Skeletal muscle tissue (tissue), 4 donors: ENCODE results near the gene OR7G2. TPM values are rescaled to one million over a fixed set of nuclear protein-coding genes. Genes with fewer than 3 reads are reported as not detected.

Experiments
- H3K27ac ChIP-seq: one replicate; pipeline ENCODE4 v1.7.0; 2013; ENCODE audit warnings: mild to moderate bottlenecking, low read depth, low read length, inconsistent platforms
- H3K27me3 ChIP-seq, 3 donors: one replicate each; pipeline ENCODE4 v1.7.0; 2013; ENCODE audit warnings: low read length in 3 of 3; ENCODE audit not compliant: control insufficient read depth in 3 of 3, insufficient read depth in 3 of 3
- H3K36me3 ChIP-seq, 3 donors: one replicate each; pipeline ENCODE4 v1.7.0; 2013; ENCODE audit warnings: low read length in 3 of 3; ENCODE audit not compliant: control insufficient read depth in 3 of 3, insufficient read depth in 3 of 3
- H3K4me1 ChIP-seq, 3 donors: one replicate each; pipeline ENCODE4 v1.7.0; 2013; ENCODE audit warnings: low read length in 3 of 3, mild to moderate bottlenecking in 3 of 3; ENCODE audit not compliant: control insufficient read depth in 3 of 3, insufficient read depth in 3 of 3
- H3K4me3 ChIP-seq, 3 donors: one replicate each; pipeline ENCODE4 v1.7.0; 2013; ENCODE audit warnings: low read length in 3 of 3
- H3K9ac ChIP-seq, 3 donors: one replicate each; pipeline ENCODE4 v1.7.0; 2013; ENCODE audit warnings: low read length in 3 of 3, mild to moderate bottlenecking in 3 of 3, moderate library complexity in 2 of 3, low read depth in 1 of 3
- H3K9me3 ChIP-seq, 3 donors: one replicate each; pipeline ENCODE4 v1.7.0; 2013; ENCODE audit warnings: low read length in 3 of 3; ENCODE audit not compliant: control insufficient read depth in 3 of 3
- total RNA-seq: library from RNA; depleted of rRNA; stranded (reverse); fragments of >200 nt; gene quantifications from one replicate; pipeline ENCODE4 v1.2.3, GENCODE V29; 2014
- donor health status: Osteomylitis.

The OR7G2 gene
- total RNA-seq, 1 donor from 2014 or later, result not detected

- Histone ChIP-seq H3K4me3 (peak overlapping the region; percentile 94 to 98 (median 97)), H3K9me3 (no peaks in the 10 kb centered on the region), H3K4me1 (peaks cover 4 to 20% (median 4%) of the 10 kb centered on the region in 3 donors), H3K9ac (peak overlapping the region; percentile 94 to 99 (median 98)), H3K36me3 (peaks cover 0 to 4% (median 0%) of the 10 kb centered on the region in 3 donors), H3K27ac (no peak overlapping the region), H3K27me3 (no peaks in the 10 kb centered on the region)
Observed at GRCh38 chr19:9139609-9140158, 32.4 kb upstream of the OR7G2 start.

- Histone ChIP-seq H3K27me3 (no peaks in the 10 kb centered on the region), H3K36me3 (no peaks in the 10 kb centered on the region), H3K4me1 (no peaks in the 10 kb centered on the region), H3K4me3 (no peak overlapping the region), H3K27ac (no peak overlapping the region), H3K9ac (no peak overlapping the region), H3K9me3 (no peaks in the 10 kb centered on the region)
Observed at GRCh38 chr19:9132422-9132821, 25.1 kb upstream of the OR7G2 start.

- Histone ChIP-seq H3K27me3 (peaks cover 0 to 5% (median 0%) of the 10 kb centered on the region in 3 donors), H3K4me3 (no peak overlapping the region), H3K9ac (no peak overlapping the region), H3K4me1 (no peaks in the 10 kb centered on the region), H3K27ac (no peak overlapping the region), H3K9me3 (peaks cover 0 to 3% (median 0%) of the 10 kb centered on the region in 3 donors), H3K36me3 (no peaks in the 10 kb centered on the region)
Observed at GRCh38 chr19:9130965-9131364, 23.7 kb upstream of the OR7G2 start.

DNA sequence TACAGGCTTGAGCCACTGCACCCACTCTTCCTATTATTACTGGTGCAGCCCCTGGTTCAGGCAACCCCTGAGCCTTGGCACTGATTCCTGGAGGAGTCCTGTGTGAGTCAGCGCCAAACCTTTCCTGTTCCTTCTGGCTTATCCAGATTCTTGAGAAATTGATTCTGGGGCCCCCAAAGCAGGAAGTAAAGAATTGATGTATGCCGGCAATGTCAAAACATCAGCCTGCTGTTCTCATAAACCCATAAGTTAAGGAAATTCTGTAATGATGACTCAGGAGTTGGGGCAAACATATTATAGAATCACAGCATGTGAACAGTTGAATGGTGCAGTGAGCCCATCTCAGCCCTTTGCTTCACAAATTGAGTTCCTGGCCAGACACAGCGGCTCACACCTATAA lies 20.9 kb upstream of the OR7G2 start:
- H3K27me3 ChIP-seq, result peaks cover 0 to 5% (median 0%) of the 10 kb centered on the region in 3 donors
- peaks cover 0 to 4% (median 0%) of the 10 kb centered on the region in 3 donors for H3K9me3 ChIP-seq
- no peak overlapping the region for H3K4me3 ChIP-seq
- H3K36me3 ChIP-seq, result no peaks in the 10 kb centered on the region
- H3K27ac ChIP-seq, result no peak overlapping the region
- H3K4me1 ChIP-seq, result no peaks in the 10 kb centered on the region
- no peak overlapping the region for H3K9ac ChIP-seq

GRCh38 chr19:9126900-9127405 lies 19.7 kb upstream of the OR7G2 start, which contains the start of gene OR7G3:
Gene OR7G3, minus strand, starts transcription at chr19:9126950. Its CDS starts 0 bp downstream, at chr19:9126950.
- Histone ChIP-seq H3K9ac (no peak within 1 kb of the TSS), H3K4me1 (no peaks in the 10 kb centered on the region), H3K27me3 (peaks cover 0 to 5% (median 0%) of the 10 kb centered on the region in 3 donors), H3K9me3 (peaks cover 0 to 4% (median 0%) of the 10 kb centered on the region in 3 donors), H3K36me3 (no peaks in the 10 kb centered on the region), H3K4me3 (no peak within 1 kb of the TSS), H3K27ac (no peak within 1 kb of the TSS)

- Histone ChIP-seq H3K27me3 (peaks cover 0 to 2% (median 0%) of the 10 kb centered on the region in 3 donors), H3K36me3 (no peaks in the 10 kb centered on the region), H3K4me3 (no peak overlapping the region), H3K9ac (no peak overlapping the region), H3K9me3 (peaks cover 0 to 3% (median 0%) of the 10 kb centered on the region in 3 donors), H3K27ac (no peak overlapping the region), H3K4me1 (no peaks in the 10 kb centered on the region)
Observed at GRCh38 chr19:9116547-9116946, 9.3 kb upstream of the OR7G2 start.

DNA sequence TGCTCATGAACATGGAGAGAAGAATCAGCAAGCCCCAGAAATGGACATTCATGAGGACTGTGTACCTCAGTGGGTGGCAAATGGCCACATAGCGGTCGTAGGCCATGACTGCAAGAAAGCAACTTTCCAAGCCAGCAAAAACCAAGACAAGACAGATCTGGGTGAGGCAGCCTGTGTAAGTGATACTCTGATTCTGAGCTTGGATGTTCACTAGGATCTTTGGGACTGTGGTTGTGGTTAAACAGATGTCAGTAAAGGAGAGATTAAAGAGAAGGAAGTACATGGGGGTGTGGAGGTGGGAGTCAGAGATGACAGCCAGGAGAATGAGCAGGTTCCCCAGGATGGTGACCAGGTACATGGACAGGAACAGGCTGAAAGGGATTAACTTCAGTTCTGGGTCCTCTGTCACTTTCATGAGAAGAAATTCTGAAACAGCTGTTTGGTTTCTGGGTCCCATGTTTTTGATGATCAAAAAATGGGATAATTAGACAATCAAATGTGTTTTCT lies 8.1 kb upstream of the OR7G2 start, which contains the start of gene OR7G1:
Gene OR7G1, minus strand, starts transcription at position 457 of the 507 bp plus-strand sequence. Its CDS starts 0 bp downstream, at position 457.
- no peaks in the 10 kb centered on the region for H3K36me3 ChIP-seq
- no peak within 1 kb of the TSS for H3K9ac ChIP-seq
- H3K4me1 ChIP-seq, result no peaks in the 10 kb centered on the region
- H3K9me3 ChIP-seq, result peaks cover 0 to under 1% (median 0%) of the 10 kb centered on the region in 3 donors
- no peak within 1 kb of the TSS for H3K4me3 ChIP-seq
- peaks cover 0 to 2% (median 0%) of the 10 kb centered on the region in 3 donors for H3K27me3 ChIP-seq
- H3K27ac ChIP-seq, result no peak within 1 kb of the TSS

- Histone ChIP-seq H3K4me1 (no peaks in the 10 kb centered on the region), H3K9ac (no peak overlapping the region), H3K27ac (no peak overlapping the region), H3K9me3 (no peaks in the 10 kb centered on the region), H3K4me3 (no peak overlapping the region), H3K27me3 (no peaks in the 10 kb centered on the region), H3K36me3 (no peaks in the 10 kb centered on the region)
Observed at GRCh38 chr19:9109959-9110358, 2.7 kb upstream of the OR7G2 start.

- no peaks in the 10 kb centered on the region for H3K4me1 ChIP-seq
- H3K9ac ChIP-seq, result no peak within 1 kb of the TSS
- H3K4me3 ChIP-seq, result no peak within 1 kb of the TSS
- no peaks in the 10 kb centered on the region for H3K27me3 ChIP-seq
- no peaks in the 10 kb centered on the region for H3K36me3 ChIP-seq
- H3K9me3 ChIP-seq, result no peaks in the 10 kb centered on the region
- no peak within 1 kb of the TSS for H3K27ac ChIP-seq
Observed at GRCh38 chr19:9086761-9087160, 20.5 kb downstream of the OR7G2 start, which contains the start of gene OR1M1. Gene OR1M1, plus strand, starts transcription at chr19:9087061. Its CDS starts 6,184 bp downstream, at chr19:9093245.

DNA sequence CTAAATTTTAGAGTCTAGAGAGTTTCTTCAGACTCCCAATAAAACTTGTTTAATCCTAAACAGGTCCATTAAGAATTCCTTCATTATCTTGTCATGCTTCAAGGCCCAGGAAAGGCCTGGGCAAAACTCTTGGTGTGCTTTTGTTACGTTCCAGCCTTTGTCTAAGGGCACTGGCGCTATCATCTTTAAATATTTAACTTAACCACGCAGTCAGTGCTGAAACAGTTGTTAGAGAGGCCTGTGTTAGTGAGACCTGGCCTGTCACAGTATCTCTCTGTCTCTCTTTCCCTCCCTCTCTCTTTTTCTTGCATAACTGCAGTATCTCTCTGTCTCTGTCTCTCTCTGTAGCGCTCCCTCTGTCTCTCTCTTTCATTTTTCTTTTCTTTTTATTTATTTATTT lies 28.6 kb downstream of the OR7G2 start:
- H3K9me3 ChIP-seq, result peaks cover 0 to 3% (median 0%) of the 10 kb centered on the region in 3 donors
- no peak overlapping the region for H3K4me3 ChIP-seq
- H3K27ac ChIP-seq, result no peak overlapping the region
- no peaks in the 10 kb centered on the region for H3K27me3 ChIP-seq
- no peaks in the 10 kb centered on the region for H3K36me3 ChIP-seq
- peaks cover 0 to 4% (median 0%) of the 10 kb centered on the region in 3 donors for H3K4me1 ChIP-seq
- H3K9ac ChIP-seq, result no peak overlapping the region
